ENCODE data around the gene RMI2. TPM values are rescaled to one million over a fixed set of nuclear protein-coding genes. Genes with fewer than 3 reads are reported as not detected.

The RMI2 gene
- polyA plus RNA-seq, 10 donors = 6.6 to 12.7 (median 9.0) TPM

- no peak for DNase-seq
Measured at GRCh38 chr16:11379420-11379819, 34.2 kb downstream of the RMI2 start.

GRCh38 chr16:11380836-11381235 is 35.6 kb downstream of the RMI2 start:
- DNase-seq = no peak

- DNase-seq = no peak
Measured at GRCh38 chr16:11383481-11384183, 38.4 kb downstream of the RMI2 start.

GRCh38 chr16:11384184-11384955 is 39.1 kb downstream of the RMI2 start:
- DNase-seq = no peak

GRCh38 chr16:11384956-11385586 is 39.8 kb downstream of the RMI2 start:
- DNase-seq = no peak

- no peak for DNase-seq
Measured at GRCh38 chr16:11386054-11386680, 40.9 kb downstream of the RMI2 start.

GRCh38 chr16:11386791-11387546 is 41.7 kb downstream of the RMI2 start:
- no peak for DNase-seq

GRCh38 chr16:11389083-11389482 is 43.8 kb downstream of the RMI2 start:
- no peak for DNase-seq

GRCh38 chr16:11389631-11390565 is 44.6 kb downstream of the RMI2 start:
- no peak for DNase-seq

GRCh38 chr16:11390573-11391495 is 45.6 kb downstream of the RMI2 start:
- DNase-seq = no peak

GRCh38 chr16:11391576-11391975 is 46.3 kb downstream of the RMI2 start:
- DNase-seq = no peak

- DNase-seq = no peak
Measured at GRCh38 chr16:11392041-11392581, 46.9 kb downstream of the RMI2 start.

- DNase-seq = no peak
Measured at GRCh38 chr16:11393366-11393765, 48.1 kb downstream of the RMI2 start.

- no peak for DNase-seq
Measured at GRCh38 chr16:11393861-11394592, 48.8 kb downstream of the RMI2 start.

- DNase-seq = no peak
Measured at GRCh38 chr16:11394593-11394960, 49.3 kb downstream of the RMI2 start.

GRCh38 chr16:11395008-11395948 is 50.0 kb downstream of the RMI2 start:
- no peak for DNase-seq

GRCh38 chr16:11395949-11396240 is 50.6 kb downstream of the RMI2 start:
- DNase-seq = no peak
